GM12872 (cell line): Measurements from ENCODE around the gene GZMM.
A peak's percentile ranks its signal among the peaks of the same experiment; 100 is the strongest.

ENCODE experiments used
- CTCF ChIP-seq: IDR thresholded peaks from 3 replicates; pipeline ENCODE4 v1.5.1; 2011; ENCODE audit warnings: low read depth, mild to moderate bottlenecking, low read length, moderate library complexity; ENCODE audit not compliant: insufficient read depth

Gene GZMM

DNA sequence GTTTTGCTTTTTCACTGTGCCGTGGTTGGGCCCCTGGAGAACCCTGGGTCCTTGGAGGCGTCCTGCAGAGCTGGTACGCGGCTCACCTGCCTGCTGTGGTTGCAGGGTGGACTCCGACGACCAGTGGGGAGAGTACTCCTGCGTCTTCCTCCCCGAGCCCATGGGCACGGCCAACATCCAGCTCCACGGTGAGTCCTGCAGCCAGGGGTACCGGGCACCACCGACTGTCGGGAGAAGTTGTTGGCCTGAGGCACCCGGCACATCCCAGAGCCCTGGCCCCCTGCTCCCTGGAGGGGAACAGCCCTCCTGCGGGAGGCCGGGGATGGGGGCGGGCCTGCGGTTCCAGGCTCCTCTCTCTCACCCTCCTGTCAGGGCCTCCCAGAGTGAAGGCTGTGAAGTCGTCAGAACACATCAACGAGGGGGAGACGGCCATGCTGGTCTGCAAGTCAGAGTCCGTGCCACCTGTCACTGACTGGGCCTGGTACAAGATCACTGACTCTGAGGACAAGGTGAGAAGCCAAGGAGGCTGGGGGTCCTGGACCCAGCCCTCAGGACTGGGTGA, 36.5 kb downstream of the GZMM start:
- TF ChIP-seq CTCF, result no peak

- TF ChIP-seq CTCF, result no peak
Observed at GRCh38 chr19:581399-582111, 37.7 kb downstream of the GZMM start.

GRCh38 chr19:582497-583197, 38.8 kb downstream of the GZMM start:
- TF ChIP-seq CTCF, result no peak

DNA sequence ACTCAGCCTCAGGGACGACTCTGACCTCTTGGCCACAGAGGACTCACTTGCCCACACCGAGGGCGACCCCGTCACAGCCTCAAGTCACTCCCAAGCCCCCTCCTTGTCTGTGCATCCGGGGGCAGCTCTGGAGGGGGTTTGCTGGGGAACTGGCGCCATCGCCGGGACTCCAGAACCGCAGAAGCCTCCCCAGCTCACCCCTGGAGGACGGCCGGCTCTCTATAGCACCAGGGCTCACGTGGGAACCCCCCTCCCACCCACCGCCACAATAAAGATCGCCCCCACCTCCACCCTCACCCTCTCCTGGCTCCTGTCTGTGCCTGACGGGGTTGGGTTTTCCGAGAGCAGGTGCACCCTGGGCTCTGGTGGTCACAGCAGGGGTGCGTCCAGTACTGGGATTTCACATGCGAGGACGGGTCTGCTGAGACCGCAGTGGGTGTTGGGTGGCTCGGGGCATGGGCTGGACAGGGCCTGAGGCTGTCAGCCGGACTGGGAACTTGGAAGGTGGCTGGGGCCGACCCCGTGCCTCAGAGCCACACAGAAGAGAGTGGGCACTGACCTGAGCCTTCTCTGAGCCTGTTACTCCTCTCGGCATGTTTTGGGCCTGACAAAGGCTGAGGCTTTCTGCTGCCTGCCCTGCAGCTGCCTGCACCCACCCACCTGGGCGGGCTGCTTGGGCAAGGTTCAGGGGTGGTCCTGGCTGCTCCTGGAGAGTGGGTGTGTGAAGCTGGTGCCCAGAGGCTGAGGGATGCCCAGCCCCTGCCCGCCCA, 39.5 kb downstream of the GZMM start:
- TF ChIP-seq CTCF, result no peak

DNA sequence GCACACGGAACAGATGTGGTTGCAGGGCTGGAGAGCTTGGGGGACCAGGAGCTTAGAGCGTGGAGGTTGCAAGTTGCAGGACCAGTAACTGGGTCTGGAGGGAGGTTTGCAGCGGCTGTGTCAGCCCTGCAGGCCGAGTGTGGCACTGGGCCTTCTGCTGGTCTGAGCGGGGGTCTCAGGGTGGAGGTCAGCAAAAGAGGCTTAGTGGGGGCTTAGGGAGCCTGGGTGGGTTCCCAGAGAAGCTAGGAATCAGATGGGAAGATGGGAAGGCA, 40.1 kb downstream of the GZMM start:
- no peak for TF ChIP-seq CTCF

DNA sequence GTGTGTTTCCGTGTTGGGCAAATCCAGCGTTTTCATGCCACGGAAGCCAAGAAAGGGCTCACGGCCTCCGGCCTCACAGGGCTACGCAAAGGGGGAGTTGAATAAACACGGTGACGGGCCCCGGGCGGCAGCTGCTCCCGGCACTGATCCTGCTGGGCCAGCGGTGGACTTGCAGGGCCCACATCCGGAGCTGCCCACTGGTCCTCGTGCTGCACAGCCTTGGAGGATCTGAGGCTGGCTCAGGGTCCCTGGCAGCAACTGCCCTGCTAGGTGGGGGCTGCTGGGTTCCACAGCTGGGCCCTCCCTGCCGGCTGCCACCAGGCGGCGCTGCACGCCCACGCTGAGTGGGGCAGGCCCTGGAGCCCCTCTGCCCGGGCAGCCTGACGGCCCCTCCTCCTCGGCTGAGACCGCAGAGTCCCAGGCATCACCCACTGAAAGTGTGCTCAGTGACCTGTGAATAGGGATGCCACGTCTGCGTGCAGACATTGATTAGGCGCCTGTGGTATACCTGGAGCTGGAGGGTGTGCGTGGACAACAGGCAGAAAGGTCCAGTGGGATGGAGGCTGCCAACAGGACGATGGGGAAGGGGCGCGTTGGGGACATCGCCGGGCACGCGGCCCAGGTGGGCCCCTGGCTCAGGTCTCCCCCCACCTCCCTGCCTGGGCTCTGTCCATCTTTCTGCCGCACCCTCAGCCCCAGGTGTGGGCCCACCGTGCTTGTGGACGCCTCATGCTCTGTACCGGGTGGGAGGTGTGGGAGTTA, 40.6 kb downstream of the GZMM start:
- TF ChIP-seq CTCF, result peak; percentile 98
